SK-N-SH (cell line): Measurements from ENCODE around the gene STK31. TPM values are rescaled to one million over a fixed set of nuclear protein-coding genes. Genes with fewer than 3 reads are reported as not detected.

ENCODE experiments used
- CTCF ChIA-PET: fragments of 300-600, 350-600 bp; formaldehyde crosslinking; extraction: SDS; loops from one replicate; lab custom pipeline; 2021; lab: Yijun Ruan, JAX
- POLR2A ChIA-PET: fragments of 350-600 bp; sonication (Branson Sonifier 250); formaldehyde crosslinking; extraction: SDS; loops from one replicate; lab custom pipeline; 2020; ENCODE audit warnings: antibody characterized with exemption, inconsistent platforms; lab: Yijun Ruan, JAX
- DNase-seq: peaks from one replicate; pipeline ENCODE4 v3.0.0; 2012
- H2AFZ ChIP-seq: fragments of 200-600 bp; sonication (generic); 2 replicates; pipeline ENCODE4 v1.8.1; 2016; ENCODE audit warnings: antibody characterized with exemption, mild to moderate bottlenecking, low read depth
- H3F3A ChIP-seq: fragments of 200-600 bp; sonication (generic); replicated peaks from 2 replicates; pipeline ENCODE3; 2016; ENCODE audit warnings: antibody characterized with exemption, mild to moderate bottlenecking; ENCODE audit not compliant: insufficient read depth
- H3K27ac ChIP-seq, 2 experiments: fragments of 200-500 bp in 1 of 2; fragments of 200-600 bp in 1 of 2; sonication (Bioruptor generic) in 1 of 2; sonication (generic), shearing (Covaris generic) in 1 of 2; 2 replicates each; pipeline versions ENCODE4 v1.5.1 to v1.6.1; 2014 to 2016; ENCODE audit warnings: low read depth in 2 of 2, inconsistent platforms in 1 of 2, low read length in 1 of 2, mild to moderate bottlenecking in 1 of 2, mixed read lengths in 1 of 2
- H3K27me3 ChIP-seq: fragments of 200-600 bp; sonication (generic), shearing (Covaris generic); 2 replicates; pipeline ENCODE4 v1.6.1; 2016; ENCODE audit warnings: mixed run types; ENCODE audit not compliant: insufficient read depth
- H3K36me3 ChIP-seq, 2 experiments: fragments of 200-500 bp in 1 of 2; fragments of 200-600 bp in 1 of 2; sonication (Bioruptor generic) in 1 of 2; sonication (generic) in 1 of 2; replicated peaks in 1 of 2; 2 replicates each; pipeline versions ENCODE3 to v1.5.1; 2014 to 2016; ENCODE audit warnings: low read length in 1 of 2, mild to moderate bottlenecking in 1 of 2; ENCODE audit not compliant: insufficient read depth in 2 of 2, control insufficient read depth in 1 of 2
- H3K4me1 ChIP-seq, 2 experiments: fragments of 200-500 bp in 1 of 2; fragments of 200-600 bp in 1 of 2; sonication (Bioruptor generic) in 1 of 2; sonication (generic), shearing (Covaris generic) in 1 of 2; 2 replicates each; pipeline versions ENCODE4 v1.5.1 to v1.6.1; 2014 to 2016; ENCODE audit warnings: low read depth in 1 of 2, low read length in 1 of 2, mixed run types in 1 of 2; ENCODE audit not compliant: insufficient read depth in 2 of 2, control insufficient read depth in 1 of 2
- H3K4me2 ChIP-seq: fragments of 200-600 bp; sonication (generic), shearing (Covaris generic); 2 replicates; pipeline ENCODE4 v1.6.1; 2017; ENCODE audit warnings: mixed run types
- H3K4me3 ChIP-seq, 2 experiments: fragments of 200-500 bp in 1 of 2; fragments of 200-600 bp in 1 of 2; sonication (Bioruptor generic) in 1 of 2; sonication (generic), shearing (Covaris generic) in 1 of 2; 2 replicates each; pipeline versions ENCODE4 v1.5.1 to v1.8.1; 2014 to 2016; ENCODE audit warnings: low read depth in 2 of 2, inconsistent platforms in 1 of 2, low read length in 1 of 2, mild to moderate bottlenecking in 1 of 2, mixed read lengths in 1 of 2, moderate library complexity in 1 of 2
- H3K79me2 ChIP-seq: fragments of 200-600 bp; sonication (generic); 2 replicates; pipeline ENCODE4 v1.8.1; 2017; ENCODE audit warnings: mild to moderate bottlenecking; ENCODE audit not compliant: insufficient read depth
- H3K9ac ChIP-seq: fragments of 200-600 bp; sonication (generic); 2 replicates; pipeline ENCODE4 v1.6.1; 2017; ENCODE audit warnings: mixed run types
- H3K9me2 ChIP-seq: fragments of 200-600 bp; sonication (generic); 2 replicates; pipeline ENCODE4 v1.6.1; 2017; ENCODE audit warnings: mixed run types
- H3K9me3 ChIP-seq: fragments of 200-600 bp; sonication (generic); 2 replicates; pipeline ENCODE4 v1.6.1; 2017; ENCODE audit warnings: mixed run types, mild to moderate bottlenecking, moderate library complexity
- H4K20me1 ChIP-seq: fragments of 200-600 bp; sonication (generic); 2 replicates; pipeline ENCODE4 v1.6.1; 2017; ENCODE audit warnings: mild to moderate bottlenecking, mixed run types; ENCODE audit not compliant: insufficient read depth
- CHD2 ChIP-seq: fragments of 150-350 bp; IDR thresholded peaks from 2 replicates; pipeline ENCODE4 v1.6.1; 2018; ENCODE audit warnings: low read length; ENCODE audit not compliant: partially characterized antibody
- ELF1 ChIP-seq: IDR thresholded peaks from 2 replicates; pipeline ENCODE4 v1.4.0; 2012
- FOXJ3 ChIP-seq: sonication (generic); formaldehyde crosslinking; IDR thresholded peaks from 2 replicates; pipeline ENCODE4 v1.5.1; 2020; ENCODE audit warnings: mild to moderate bottlenecking, missing genetic modification reagents
- FOXM1 ChIP-seq: IDR thresholded peaks from 2 replicates; pipeline ENCODE4 v1.4.0; 2012; ENCODE audit warnings: low read depth, mild to moderate bottlenecking
- GATA2 ChIP-seq: sonication (generic); formaldehyde crosslinking; IDR thresholded peaks from 2 replicates; pipeline ENCODE4 v1.5.0; 2020; ENCODE audit warnings: mild to moderate bottlenecking, missing genetic modification reagents
- JUND ChIP-seq: IDR thresholded peaks from 2 replicates; pipeline ENCODE4 v1.4.0; 2012
- RAD21 ChIP-seq: IDR thresholded peaks from 2 replicates; pipeline ENCODE4 v1.6.1; 2012; ENCODE audit warnings: mild to moderate bottlenecking, low read length
- RFX5 ChIP-seq: IDR thresholded peaks from 2 replicates; pipeline ENCODE4 v1.6.1; 2012; ENCODE audit warnings: mild to moderate bottlenecking, improper control_type of control experiment, low read length
- TEAD4 ChIP-seq: IDR thresholded peaks from 2 replicates; pipeline ENCODE4 v1.4.0; 2012; ENCODE audit warnings: mild to moderate bottlenecking, borderline replicate concordance; ENCODE audit not compliant: insufficient read depth
- WGBS: methylation state at CpG from one replicate; pipeline ENCODE4 v1.1.6; 2017; ENCODE audit warnings: low lambda C conversion rate; 5-methylcytosine and 5-hydroxymethylcytosine counted together
- polyA plus RNA-seq, 3 experiments: library from polyadenylated mRNA; depleted of rRNA; stranded (reverse); fragments of >200 nt; gene quantifications; 2 replicates each; pipeline ENCODE4 v1.2.3, GENCODE V29; 2012
- TF ChIP-seq, protein P1 (sequence below): fragments of 200-600 bp; sonication (generic); IDR thresholded peaks from 2 replicates; pipeline ENCODE4 v1.6.1; 2017; ENCODE audit warnings: antibody characterized with exemption, mild to moderate bottlenecking, moderate library complexity
- TF ChIP-seq, protein P2 (sequence below): IDR thresholded peaks from 2 replicates; pipeline ENCODE4 v1.6.1; 2012; ENCODE audit warnings: mild to moderate bottlenecking, low read depth, low read length, moderate library complexity

The STK31 gene
- polyA plus RNA-seq, 1 of the 3 experiments (the other 2 are of a cell fraction) = 0.02 TPM

- TF ChIP-seq, protein P1, sequence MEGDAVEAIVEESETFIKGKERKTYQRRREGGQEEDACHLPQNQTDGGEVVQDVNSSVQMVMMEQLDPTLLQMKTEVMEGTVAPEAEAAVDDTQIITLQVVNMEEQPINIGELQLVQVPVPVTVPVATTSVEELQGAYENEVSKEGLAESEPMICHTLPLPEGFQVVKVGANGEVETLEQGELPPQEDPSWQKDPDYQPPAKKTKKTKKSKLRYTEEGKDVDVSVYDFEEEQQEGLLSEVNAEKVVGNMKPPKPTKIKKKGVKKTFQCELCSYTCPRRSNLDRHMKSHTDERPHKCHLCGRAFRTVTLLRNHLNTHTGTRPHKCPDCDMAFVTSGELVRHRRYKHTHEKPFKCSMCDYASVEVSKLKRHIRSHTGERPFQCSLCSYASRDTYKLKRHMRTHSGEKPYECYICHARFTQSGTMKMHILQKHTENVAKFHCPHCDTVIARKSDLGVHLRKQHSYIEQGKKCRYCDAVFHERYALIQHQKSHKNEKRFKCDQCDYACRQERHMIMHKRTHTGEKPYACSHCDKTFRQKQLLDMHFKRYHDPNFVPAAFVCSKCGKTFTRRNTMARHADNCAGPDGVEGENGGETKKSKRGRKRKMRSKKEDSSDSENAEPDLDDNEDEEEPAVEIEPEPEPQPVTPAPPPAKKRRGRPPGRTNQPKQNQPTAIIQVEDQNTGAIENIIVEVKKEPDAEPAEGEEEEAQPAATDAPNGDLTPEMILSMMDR = no peak
- no peak for TF ChIP-seq RAD21
- no peak for TF ChIP-seq GATA2 (CRISPR knock-in tag)
- no peak for TF ChIP-seq FOXM1
- TF ChIP-seq TEAD4 = no peak
- TF ChIP-seq, protein P2, sequence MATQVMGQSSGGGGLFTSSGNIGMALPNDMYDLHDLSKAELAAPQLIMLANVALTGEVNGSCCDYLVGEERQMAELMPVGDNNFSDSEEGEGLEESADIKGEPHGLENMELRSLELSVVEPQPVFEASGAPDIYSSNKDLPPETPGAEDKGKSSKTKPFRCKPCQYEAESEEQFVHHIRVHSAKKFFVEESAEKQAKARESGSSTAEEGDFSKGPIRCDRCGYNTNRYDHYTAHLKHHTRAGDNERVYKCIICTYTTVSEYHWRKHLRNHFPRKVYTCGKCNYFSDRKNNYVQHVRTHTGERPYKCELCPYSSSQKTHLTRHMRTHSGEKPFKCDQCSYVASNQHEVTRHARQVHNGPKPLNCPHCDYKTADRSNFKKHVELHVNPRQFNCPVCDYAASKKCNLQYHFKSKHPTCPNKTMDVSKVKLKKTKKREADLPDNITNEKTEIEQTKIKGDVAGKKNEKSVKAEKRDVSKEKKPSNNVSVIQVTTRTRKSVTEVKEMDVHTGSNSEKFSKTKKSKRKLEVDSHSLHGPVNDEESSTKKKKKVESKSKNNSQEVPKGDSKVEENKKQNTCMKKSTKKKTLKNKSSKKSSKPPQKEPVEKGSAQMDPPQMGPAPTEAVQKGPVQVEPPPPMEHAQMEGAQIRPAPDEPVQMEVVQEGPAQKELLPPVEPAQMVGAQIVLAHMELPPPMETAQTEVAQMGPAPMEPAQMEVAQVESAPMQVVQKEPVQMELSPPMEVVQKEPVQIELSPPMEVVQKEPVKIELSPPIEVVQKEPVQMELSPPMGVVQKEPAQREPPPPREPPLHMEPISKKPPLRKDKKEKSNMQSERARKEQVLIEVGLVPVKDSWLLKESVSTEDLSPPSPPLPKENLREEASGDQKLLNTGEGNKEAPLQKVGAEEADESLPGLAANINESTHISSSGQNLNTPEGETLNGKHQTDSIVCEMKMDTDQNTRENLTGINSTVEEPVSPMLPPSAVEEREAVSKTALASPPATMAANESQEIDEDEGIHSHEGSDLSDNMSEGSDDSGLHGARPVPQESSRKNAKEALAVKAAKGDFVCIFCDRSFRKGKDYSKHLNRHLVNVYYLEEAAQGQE = no peak
- H3K36me3 ChIP-seq = no peaks in the 10 kb centered on the region
- H3F3A ChIP-seq = peaks cover 19% of the 10 kb centered on the region
- H3K27ac ChIP-seq = no peak overlapping the region
- DNase-seq = no peak
- peaks cover 3 to 14% of the 10 kb centered on the region in 2 experiments; a peak in 2 of 4 replicates for H3K4me1 ChIP-seq
- ChIA-PET POLR2A (no interaction called here), CTCF (interaction anchor here (0.6 to 8.4 kb wide), 7 partner anchors 16 to 617 kb away, joined by 3 to 188 read pairs (median 4); no protein-coding TSS in a partner anchor)
- no peak overlapping the region for H3K9ac ChIP-seq
- no peak overlapping the region for H2AFZ ChIP-seq
- H3K9me3 ChIP-seq = no peaks in the 10 kb centered on the region
- H3K79me2 ChIP-seq = no peaks in the 10 kb centered on the region
- 98% methylated on average over 1 of the region's 1 CpG for WGBS
- no peak overlapping the region for H3K4me2 ChIP-seq
- no peaks in the 10 kb centered on the region for H3K27me3 ChIP-seq
- no peaks in the 10 kb centered on the region for H4K20me1 ChIP-seq
- H3K4me3 ChIP-seq = no peak overlapping the region
- no peaks in the 10 kb centered on the region for H3K9me2 ChIP-seq
Measured at GRCh38 chr7:23714579-23714978, 4.6 kb downstream of the STK31 start.

DNA sequence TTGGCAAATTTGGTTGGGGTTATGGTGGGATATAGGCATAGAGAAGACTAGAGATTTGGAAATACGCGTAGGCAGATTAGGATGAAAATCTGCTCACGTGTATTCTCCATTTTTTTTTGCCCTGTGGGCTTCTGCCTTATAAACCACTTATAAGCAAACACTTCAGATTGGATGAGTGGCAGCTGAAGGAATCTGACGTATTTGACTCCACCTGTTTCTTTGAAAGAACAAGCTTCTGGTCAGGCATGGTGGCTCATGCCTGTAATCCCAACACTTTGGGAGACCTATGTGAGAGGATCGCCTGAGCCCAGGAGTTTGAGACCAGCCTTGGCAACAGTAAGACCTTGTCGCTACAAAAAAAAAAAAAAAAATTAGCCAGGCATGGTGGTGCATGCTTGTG lies 5.1 kb downstream of the STK31 start:
- ChIA-PET POLR2A (no interaction called here), CTCF (interaction anchor here (0.7 to 8.4 kb wide), 5 partner anchors 147 to 617 kb away, joined by 3 to 188 read pairs (median 10); no protein-coding TSS in a partner anchor)
- no peak overlapping the region for H3K27ac ChIP-seq
- WGBS = 95% methylated on average over 6 of the region's 6 CpGs
- no peaks in the 10 kb centered on the region for H3K9me2 ChIP-seq
- no peak overlapping the region for H3K4me2 ChIP-seq
- no peaks in the 10 kb centered on the region for H3K27me3 ChIP-seq
- H3F3A ChIP-seq = peaks cover 19% of the 10 kb centered on the region
- no peaks in the 10 kb centered on the region for H3K79me2 ChIP-seq
- no peak overlapping the region for H3K9ac ChIP-seq
- no peak for DNase-seq
- H3K9me3 ChIP-seq = no peaks in the 10 kb centered on the region
- no peaks in the 10 kb centered on the region for H4K20me1 ChIP-seq
- TF ChIP-seq RAD21 (no peak), ELF1 (no peak), RFX5 (no peak), JUND (no peak), CHD2 (no peak), TEAD4 (no peak), FOXJ3 (CRISPR knock-in tag) (no peak)
- TF ChIP-seq, all 33 proteins: peak for 0
- Histone ChIP-seq H3K4me1 (peaks cover 3 to 14% of the 10 kb centered on the region in 2 experiments; a peak in 2 of 4 replicates), H2AFZ (no peak overlapping the region), H3K36me3 (no peaks in the 10 kb centered on the region), H3K4me3 (no peak overlapping the region)
